Measurements from ENCODE around the gene WFDC2.

WFDC2 gene

GRCh38 chr20:45501600-45501999, 32.0 kb downstream of the WFDC2 start:
- DNase-seq: no peak

DNA sequence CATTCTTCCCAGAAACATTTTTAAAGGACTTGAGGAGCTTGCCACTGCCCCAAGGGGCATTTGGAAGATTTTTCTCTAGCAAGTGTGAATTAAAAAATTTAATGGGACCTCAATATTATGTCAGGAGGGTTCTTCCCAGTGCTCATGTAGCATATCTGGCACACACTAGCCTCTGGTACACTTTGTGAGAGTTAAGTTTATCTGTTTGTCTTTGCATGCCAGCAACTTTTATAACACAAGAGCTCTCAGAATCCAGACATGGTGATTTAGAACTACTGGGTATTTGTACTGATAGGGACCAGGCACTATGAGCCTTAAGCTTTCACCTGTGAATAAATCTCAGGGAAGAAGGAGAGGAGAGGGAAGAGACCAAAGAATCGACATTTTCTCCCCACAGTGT, 33.0 kb downstream of the WFDC2 start:
- DNase-seq: no peak

DNA sequence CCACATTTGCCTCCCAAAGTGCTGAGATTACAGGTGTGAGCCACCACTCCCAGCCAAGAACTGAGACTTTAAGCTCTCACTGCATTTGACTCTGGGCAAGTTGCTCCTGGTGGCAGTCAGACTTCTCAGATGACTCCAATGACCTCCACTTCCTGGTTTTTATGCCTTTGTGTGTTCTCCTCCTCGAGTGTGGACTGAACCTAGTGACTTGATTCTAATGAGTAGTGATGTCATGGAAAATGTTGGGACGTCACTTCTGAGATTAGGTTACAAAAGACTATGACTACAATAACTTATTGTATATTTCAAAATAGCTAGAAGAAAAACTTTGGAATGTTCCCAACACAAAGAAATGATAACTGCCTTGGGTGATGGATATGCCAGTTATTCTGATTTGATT, 33.9 kb downstream of the WFDC2 start:
- DNase-seq: no peak

GRCh38 chr20:45506398-45506797, 36.8 kb downstream of the WFDC2 start:
- no peak for DNase-seq

- DNase-seq: no peak
Measured at GRCh38 chr20:45507011-45507820, 37.7 kb downstream of the WFDC2 start.

DNA sequence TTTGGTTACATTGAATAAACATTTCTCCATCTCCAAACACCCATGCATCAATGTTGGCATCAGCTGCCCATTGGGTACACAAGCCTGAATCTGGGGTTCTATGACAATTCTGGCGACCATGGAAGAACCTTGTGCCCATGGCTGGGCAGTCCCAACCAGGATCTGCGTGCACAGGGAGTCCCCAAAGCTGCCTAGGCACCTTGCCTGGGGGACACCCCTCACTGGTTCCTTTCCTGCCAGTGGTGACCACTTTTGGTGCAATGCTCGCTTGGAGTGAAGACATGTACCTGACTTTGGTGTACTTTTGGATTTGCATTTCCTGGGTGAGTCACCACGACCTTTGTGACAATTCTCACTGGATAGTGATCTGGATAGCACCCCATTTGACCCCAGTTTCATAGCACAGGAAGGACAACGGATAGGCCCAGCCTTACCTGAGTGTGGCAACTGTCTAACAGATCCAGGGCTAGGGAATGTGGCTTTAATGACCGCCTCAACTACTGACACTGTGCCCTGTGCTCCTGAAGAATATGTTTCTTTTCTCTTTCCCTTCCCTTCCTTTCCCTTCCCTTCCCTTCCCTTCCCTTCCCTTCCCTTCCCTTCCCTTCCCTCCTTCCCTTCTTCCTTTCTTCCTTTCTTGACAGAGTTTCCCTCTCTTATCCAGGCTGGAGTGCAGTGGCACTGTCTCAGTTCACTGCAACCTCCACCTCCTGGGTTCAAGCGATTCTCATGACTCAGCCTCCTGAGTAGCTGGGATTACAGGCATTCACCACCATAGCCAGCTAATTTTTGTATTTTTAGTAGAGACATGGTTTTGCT, 38.7 kb downstream of the WFDC2 start:
- DNase-seq: no peak

DNA sequence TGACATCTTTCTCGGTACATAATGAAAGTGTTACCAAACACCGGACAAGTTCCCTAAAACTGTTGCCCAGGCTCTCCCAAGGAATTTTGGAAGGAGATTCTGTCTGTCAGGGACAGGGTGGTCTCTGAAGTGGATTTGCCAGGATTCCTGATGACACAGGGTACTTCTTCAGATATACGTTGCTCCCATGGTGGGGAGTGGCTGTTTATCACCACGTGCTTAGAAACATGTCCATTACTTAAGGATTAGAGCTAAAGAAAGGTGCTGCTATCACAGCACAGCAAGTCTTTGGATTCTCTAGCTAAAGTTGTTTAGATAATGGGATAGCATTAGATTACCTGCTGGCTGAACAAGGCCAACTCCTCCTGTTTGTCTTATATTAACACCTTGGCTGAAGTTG, 39.5 kb downstream of the WFDC2 start:
- no peak for DNase-seq

GRCh38 chr20:45510242-45510862, 40.8 kb downstream of the WFDC2 start:
- DNase-seq: no peak

DNA sequence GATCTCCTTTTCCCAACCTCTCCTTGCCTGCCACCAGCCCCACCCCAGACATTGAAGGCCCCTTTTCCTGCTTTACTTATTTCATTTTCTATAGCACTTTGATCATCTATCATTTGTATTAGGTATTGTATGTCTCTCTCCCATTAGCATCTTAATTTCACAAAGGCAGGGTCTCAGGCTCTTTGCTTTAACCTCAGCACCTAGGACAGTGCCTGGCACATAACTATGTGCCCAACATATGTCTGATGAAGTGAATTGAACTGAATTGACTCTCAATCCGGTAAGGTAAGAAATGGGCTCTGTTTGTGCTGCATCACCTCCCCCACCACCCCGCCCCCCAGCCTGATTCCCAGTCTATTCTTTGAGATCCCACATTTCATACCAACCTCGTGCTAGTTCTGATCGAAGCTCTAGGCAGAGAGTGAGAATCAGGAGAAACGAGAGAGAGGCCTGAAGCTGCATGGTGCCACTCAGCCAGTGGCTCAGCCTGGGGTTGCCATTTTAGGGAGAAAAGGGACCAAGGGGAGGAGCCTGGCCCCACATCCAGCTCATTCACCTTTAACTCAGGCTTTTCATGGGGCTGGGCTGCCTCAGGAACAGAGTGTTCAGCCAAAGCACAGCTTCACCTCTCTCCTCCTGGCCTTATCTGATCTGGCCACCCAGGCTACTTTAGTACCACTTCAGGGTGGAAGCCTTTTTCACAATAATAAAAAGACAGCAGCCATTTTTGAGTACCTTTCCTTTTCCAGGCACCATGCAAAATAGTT, 45.8 kb downstream of the WFDC2 start, which contains the start of gene SPINT3:
Gene SPINT3 (minus strand): TSS at position 476 of the 767 bp plus-strand sequence. CDS start 14 bp downstream, at position 462.
- no peak for DNase-seq

GRCh38 chr20:45518282-45518681, 48.7 kb downstream of the WFDC2 start:
- DNase-seq: no peak

DNA sequence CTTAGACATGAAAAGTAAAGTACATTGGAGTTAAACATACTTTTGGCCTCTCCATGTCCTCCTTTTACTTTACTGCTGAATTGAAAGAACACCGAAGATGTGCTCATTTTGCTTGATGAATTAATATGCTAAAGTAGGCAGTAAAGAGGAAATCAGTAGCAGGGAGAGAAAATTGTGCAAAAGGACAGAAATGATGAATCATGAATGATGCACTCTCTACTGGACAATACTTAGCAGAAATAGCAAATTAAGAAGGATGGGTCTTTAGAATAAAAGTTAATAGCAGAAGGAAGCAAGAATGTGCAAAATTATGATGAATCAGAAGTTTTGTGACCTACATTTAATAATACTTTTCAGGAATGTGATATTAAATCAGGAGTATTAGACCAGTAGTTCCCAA, 54.3 kb downstream of the WFDC2 start:
- DNase-seq: no peak

GRCh38 chr20:45527294-45527693, 57.7 kb downstream of the WFDC2 start:
- DNase-seq: no peak
